HPDE6-E6E7 (cell line): Measurements from ENCODE around the gene R3HCC1L.
"Not testable (repeated sequence)": the region's sequence is repeated elsewhere in the genome, so short reads cannot be mapped to it uniquely, and the experiment has no call there.

Experiments used
- DNase-seq: peaks from one replicate; pipeline ENCODE4 v3.0.0; 2011; ENCODE audit warnings: missing footprints; ENCODE audit errors: extremely low spot score

Gene R3HCC1L

DNA sequence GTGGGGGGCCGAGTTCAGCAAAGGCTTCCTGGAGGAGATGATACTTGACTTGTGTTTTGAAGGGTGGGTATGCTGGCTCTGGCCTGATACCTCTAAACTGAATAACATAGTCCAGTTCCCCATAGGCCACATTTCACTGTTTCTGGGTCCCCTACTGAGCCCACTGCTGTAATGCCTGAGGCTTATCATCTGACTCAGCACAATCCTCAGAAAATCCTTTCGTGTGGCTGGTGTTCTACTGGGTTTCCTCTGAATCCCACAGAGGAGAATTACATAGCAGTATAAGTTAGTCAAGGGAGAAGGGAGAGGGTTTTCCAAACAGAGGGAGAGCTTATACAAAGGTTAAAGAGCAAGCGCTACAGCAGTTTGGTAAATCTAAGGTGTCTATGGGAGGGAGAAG is 2.8 kb upstream of the R3HCC1L start:
- DNase-seq = no peak

DNA sequence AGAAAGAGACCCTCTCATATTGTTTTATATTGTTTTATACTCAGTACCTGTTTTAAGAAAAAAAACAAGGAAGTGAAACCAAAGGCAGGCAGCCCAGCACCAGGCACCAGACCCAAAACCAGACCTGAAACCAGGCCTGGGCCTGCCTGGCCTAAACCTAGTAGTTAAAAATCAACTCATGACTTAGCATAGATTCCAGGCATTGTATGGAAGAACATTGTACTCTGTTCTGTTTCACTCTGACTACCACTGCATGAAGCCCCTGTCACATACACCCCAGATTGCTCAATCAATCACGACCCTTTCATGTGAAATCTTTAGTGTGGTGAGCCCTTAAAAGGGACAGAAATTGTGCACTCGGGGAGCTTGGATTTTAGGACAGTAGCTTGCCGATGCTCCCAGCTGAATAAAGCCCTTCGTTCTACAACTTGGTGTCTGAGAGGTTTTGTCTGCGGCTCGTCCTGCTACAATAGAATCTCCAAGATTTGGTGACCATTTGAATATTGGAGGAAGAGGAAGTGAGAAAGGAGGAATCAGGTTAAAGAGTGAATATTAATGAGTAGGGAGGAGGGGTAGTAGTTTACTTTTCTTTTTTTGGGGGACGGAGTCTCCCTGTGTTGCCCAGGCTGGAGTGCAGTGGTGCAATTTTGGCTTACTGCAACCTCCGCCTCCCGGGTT is 1.2 kb upstream of the R3HCC1L start:
- DNase-seq = not testable (repeated sequence)

DNA sequence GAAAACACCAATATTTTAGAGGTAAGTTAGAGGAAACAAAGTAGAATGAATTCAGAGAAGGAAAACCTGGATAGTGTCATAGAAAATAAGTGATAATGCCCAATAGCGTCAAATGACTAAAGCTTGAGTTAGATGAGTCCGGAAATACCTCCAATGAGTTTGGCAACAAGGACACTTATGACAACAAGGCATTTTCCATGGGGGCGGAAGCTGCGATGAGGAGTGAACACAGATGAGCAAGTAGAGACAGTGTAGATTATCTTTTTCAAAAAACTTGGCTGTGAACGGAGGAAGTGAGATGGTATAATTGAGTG is 383 bp upstream of the R3HCC1L start:
- no peak for DNase-seq

DNA sequence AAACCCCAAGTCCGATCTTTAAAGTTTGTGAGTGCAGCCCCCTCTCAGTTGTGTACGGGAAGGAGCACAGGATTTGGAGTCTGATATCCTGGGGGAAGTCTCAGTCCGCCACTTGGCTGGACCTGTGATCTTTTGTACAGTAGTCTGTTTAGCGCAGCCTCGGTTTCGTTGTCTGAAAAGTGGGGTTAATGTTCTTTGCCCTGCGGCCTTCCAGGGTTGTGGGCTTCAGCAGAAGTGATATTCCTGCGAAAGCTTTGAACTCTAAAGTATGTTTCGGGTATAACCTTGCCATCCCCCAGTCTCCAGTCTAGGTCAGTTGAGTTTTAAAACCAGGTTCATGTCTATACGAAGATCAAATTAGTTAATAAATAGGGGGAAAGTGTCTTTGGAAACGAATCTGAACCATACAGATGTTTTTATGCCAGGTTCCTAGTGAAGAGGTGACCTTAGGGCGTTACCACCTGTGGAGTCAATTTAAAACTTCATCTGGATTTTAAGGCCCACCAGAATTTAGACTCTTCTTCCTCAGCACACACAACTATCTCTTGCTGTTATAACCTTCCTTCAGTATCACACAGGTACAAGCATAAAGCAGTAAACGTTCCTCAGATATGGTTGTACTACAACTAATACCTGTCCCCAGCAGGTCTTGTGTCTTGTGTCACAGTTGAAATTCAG is 904 bp downstream of the R3HCC1L start:
- DNase-seq = no peak

DNA sequence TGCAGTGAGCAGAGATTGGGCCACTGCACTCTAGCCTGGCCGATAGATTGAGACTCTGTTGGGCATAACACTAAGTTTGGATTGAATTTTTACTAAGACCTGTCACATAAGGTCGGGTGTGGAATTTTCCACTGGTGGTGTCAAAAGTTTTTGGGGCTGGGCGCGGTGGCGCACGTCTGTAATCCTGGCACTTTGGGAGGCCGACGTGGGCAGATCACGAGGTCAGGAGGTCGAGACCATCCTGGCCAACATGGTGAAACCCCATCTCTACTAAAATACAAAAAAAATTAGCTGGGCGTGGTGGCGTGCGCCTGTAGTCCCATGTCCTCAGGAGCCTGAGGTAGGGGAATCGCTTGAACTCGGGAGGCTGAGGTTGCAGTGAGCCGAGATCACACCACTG is 2.3 kb downstream of the R3HCC1L start:
- DNase-seq = not testable (repeated sequence)

DNA sequence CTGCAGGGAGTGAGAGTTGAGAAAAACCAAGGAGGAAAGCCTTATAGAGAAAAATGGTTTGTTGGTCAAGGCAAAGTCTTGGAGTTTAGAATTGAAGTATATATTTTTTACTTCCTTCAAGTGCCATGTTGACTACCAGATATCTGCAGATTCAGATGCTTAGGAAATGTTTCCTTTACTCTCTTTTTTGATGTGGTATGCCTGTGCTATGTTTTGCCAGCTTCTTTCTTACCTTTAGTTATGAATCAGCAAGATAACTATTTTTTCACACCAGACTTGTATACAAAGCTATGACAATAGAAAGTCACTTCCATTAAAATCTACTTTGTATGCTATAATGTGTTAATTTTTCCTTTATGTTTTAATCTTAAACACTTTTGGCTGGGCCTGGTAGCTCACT is 3.6 kb downstream of the R3HCC1L start:
- no peak for DNase-seq

DNA sequence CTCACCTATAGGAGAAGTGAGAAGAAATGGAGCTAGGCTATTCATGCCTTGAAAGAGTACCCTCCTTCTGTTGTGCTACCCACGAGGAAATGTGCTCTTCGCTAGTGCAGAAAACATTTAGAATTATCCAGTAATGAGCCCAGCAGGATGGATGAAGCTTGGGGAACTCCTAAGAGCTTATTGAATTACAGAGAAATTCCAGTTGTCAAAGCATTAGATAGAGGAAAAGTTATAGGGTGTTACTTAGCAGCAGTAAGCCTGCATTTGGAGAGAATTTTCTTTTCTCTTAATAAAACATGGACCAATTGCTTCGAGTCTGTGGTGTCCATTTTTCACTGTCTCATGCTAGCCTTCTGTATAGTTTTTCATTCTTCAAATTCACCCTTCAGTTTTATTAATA is 5.0 kb downstream of the R3HCC1L start:
- no peak for DNase-seq

DNA sequence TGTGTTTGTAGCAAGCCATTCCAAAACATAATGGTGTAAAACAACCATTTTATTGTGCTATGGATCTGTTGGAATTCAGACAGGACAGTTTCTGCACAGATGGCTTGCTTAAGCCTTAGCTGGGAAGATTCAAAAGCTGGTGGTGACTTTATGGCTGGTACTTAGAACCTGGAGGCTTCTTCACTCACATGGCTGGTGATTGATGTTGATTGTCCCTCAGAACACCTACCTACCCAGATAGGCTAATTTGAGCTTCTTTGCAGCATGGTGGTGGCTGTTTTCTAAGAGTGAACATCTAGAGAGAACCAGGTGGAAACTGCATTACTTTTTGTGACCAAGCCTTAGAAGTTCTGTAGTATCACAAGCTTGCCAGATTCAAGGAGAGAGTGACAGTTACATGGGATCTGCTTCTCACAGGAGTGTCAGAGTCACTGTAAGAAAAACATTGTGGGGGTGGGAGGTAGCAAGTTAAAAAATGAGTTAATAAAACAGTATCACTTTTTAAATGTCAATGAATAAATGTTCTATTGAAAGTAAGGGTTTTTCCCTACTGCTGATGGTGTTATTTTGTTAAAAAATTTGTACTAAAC is 7.1 kb downstream of the R3HCC1L start:
- no peak for DNase-seq

DNA sequence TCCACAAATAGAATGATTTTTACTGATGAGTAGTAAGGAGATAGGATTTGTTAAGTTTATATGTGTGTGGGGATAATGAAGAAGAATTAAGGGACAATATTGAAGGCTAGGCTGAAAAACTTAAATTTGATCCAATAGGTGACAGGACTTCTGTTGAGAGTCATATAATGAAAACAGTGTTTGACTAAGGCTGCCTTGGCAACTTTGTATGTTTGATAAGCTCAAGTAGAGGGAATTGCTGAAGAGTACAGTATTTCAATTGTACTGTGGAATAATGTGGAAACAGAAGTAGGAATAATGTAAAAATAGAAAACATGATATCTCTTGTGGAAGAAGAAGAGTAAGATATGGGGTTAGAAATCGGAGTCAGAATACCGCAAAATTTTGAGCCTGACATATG is 10.5 kb downstream of the R3HCC1L start:
- no peak for DNase-seq

DNA sequence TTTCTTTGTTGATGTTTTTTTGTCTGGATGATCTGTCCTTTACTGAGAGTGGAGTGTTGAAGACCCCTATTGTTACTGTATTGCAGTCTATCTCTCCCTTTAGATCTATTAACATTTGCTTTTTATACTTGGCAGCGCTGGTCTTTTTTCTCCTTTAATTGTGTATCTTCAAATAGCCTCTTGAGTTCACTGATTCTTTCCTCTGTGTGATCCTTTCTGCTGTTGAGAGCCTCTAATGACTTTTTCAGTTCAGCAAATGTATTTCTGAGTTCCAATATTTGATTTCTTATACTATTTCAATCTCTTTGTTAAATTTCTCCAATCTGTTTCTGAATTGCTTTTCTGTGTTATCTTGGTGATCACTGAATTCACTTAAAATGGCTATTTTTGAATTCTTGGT is 15.4 kb downstream of the R3HCC1L start:
- DNase-seq = no peak

DNA sequence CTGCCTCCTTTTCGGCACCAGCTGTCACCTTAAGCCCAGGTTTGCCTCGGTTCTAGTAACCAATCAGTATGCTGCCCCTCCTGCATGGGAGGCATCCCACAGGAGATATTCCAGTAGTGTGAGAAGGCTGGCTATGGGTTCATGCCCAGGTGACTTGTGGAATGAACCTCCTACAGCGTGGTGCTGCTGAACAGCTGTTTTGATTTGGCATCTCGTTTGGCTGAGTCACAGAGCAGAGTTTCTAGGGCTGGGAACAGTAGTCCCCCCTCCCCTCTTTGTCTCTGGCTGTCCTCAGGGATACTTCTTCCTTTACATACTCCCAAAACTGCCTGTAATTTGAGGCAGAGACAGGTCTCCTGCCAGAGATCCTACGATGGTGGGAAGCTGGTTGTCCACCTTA is 16.1 kb downstream of the R3HCC1L start:
- no peak for DNase-seq

DNA sequence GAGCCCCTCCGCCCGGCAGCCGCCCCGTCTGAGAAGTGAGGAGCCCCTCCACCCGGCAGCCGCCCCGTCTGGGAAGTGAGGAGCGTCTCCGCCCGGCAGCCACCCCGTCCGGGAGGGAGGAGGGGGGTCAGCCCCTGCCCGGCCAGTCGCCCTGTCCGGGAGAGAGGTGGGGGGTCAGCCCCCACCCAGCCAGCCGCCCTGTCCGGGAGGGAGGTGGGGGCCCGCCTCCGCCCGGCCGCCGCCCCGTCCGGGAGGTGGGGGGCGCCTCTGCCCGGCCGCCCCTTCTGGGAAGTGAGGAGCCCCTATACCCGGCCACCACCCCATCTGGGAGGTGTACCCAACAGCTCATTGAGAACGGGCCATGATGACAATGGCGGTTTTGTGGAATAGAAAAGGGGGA is 18.3 kb downstream of the R3HCC1L start:
- not testable (repeated sequence) for DNase-seq

DNA sequence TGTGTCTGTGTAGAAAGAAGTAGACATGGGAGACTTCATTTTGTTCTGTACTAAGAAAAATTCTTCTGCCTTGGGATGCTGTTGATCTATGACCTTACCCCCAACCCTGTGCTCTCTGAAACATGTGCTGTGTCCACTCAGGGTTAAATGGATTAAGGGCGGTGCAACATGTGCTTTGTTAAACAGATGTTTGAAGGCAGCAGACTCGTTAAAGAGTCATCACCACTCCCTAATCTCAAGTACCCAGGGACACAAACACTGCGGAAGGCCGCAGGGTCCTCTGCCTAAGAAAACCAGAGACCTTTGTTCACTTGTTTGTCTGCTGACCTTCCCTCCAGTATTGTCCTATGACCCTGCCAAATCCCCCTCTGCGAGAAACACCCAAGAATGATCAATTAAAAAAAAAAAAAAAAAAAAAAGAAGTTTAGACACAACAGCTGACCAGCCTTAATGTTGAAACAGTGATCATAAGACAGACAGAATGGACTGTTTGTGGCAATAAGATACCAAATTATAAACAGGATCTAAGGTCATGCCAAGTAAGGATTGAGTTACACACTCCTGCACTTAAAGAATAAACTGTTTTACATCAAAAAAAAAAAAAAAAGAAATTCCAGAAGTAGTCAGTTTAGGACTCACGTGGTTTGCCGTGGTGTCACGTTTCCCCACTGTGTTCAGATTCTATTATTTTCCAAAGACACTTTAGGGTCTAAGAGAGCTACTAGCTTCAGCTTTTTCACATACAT is 18.9 kb downstream of the R3HCC1L start:
- not testable (repeated sequence) for DNase-seq

DNA sequence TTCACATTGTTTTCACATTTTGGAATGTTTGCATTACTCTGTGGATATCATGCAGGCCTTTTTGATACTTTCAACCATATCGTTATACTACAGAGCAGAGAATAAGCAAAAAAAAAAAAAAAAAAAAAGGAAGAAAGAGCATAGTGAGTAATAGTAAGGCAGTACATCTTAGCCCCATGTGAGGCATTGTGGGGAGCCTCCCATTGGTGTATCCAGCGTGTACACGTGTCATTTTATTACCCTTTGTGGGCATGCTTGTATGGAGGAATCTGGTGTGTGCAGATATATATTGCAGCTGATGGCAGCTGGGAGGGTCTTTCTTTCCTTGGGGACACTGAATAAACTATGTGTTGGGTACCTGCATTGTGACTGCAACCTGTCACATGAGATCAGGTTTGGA is 19.6 kb downstream of the R3HCC1L start:
- DNase-seq = no peak

DNA sequence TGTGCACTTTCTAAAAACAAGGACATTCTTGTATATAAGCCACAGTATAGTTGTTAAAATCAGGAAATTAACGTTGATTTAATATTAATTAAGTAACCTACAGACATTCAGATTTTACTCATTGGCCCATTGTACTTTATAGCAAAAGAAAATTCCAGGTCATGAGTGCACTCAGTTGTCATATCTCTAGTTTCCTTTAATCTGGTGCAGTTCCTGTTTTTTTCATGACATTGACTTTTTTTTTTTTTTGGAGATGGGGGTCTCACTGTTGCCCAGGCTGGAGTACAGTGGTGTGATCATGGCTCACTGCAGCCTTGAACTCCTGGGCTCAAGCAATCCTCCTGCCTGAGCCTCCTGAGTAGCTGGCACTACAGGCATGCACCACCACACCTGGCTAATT is 24.1 kb downstream of the R3HCC1L start:
- no peak for DNase-seq

DNA sequence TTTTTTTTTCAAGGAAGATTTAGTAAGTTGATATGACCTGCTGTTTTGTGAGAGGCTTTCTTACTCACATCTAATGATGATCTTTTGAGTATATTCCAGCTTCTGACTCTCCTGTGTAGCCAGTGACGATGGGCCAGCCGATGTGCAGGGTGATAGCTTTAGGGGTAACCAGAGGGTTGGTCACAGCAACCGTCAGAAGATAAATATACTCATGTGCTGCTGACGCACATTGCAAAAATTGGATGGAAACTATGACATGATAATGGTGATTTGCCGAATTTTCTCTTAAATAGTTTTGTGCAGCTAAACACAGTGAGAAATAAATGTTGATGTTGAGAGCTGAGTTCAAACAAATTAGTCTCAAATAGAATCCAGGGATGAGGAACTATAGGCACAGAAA is 29.5 kb downstream of the R3HCC1L start:
- no peak for DNase-seq

DNA sequence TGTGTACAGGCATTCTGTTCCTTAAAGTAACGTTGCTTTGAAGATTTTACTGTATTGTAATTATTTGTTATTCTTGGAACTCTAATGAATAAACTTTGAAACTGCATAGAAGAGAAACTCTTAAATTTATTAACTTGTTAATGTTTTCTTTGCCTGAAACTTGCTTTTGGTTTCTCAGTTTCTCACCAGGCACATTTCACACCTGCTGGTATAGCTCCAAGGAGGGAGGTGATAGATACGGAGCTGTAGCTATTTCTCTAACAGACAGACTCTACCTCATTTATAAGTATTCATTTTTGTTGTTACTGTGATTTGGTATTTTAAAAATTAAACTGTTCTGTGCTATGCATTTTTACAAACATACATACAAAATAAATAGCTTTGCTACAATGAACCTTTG is 32.7 kb downstream of the R3HCC1L start:
- no peak for DNase-seq

DNA sequence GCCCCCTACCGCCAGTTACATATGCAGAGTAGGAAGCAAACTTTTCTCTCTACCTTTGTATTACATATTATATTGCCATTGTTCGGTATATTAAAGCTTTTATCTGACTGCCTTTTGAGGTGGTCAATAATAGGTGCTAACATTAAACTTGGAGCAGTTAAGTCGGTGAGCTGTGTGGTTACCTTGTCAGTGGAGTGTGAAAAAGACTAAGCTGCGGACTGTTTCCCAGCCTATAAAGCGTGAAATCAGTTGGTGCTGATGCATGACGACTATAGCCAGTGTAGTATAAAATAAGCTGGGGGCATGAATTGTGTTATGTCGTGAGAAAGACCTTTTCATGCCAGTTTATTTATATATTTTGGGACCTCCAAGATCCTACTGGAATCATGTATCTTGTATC is 33.7 kb downstream of the R3HCC1L start:
- DNase-seq = no peak

DNA sequence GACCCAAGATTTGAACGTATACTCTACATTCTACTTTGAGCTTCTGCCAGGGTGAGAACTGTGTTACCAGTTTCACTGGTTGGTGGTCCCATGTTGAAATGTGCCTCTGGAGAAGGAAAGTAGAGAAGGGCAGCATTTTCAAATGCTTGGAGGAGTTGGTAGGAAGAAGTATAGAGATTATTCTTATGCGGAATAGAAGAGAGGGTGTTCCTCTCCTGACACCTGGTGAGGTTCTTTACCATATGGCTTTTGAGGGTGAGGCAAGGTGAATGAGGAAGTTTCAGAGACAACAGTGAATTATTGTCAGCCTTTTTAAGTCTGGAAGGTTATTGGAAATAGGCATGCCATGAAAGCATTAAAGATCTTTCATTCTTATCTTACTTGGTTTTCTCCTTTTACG is 34.3 kb downstream of the R3HCC1L start:
- DNase-seq = no peak

DNA sequence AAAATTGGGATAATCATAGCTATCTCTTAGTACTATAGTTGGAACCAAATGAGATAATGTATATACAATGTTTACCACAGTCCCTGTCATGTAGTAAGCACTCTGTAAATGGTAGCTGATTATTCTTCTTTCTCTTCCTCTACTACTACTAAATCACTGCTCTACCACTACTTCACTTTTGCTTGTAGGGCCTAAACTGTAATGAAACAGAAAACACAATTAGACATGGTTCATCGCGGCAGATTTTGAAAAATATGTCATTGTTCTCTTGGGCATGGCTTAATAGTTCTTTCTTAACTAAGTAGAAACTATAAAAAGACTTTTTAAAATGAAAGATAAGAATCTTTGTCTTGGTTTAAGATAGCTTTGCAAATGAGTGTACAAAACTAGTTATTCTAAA is 34.9 kb downstream of the R3HCC1L start:
- no peak for DNase-seq

DNA sequence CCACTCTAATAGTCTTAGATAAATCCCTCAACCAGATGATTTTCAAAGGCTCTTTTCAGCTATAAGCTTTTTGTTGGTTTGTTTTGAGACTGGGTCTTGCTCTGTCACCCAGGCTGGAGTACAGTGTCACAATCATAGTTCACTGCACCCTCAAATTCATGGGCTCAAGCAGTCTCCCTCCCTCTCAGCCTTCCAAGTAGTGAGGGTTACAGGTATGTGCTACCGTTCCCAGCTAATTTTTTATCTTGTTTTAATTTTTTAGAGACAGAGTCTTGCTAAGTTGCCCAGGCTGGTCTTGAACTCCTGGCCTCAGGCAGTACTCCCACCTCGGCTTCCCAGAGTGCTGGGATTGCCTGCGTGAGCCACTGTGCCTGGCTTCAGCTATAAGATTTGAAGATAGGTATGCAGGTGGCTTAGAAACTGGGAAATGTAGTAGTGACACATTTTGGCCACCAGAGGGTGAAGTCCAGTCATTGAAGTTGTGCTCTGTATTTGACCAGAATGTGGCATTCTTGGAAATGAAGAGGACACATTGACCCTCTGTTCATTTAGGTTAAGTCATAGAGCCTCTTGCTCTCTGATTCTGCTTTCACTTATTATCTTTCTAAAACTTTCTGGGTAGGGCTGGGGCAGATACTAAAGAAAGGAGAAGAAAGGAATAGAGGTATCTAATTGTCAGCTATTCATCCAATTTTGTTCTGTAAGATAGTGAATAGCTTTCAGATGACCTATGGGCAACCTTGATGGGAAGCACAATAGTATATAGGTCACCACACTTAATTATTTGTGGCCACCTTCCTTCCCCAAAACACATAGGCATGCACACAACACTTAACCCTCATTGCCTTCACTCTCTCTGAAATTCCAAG is 36.0 kb downstream of the R3HCC1L start:
- peak; percentile 21 for DNase-seq

DNA sequence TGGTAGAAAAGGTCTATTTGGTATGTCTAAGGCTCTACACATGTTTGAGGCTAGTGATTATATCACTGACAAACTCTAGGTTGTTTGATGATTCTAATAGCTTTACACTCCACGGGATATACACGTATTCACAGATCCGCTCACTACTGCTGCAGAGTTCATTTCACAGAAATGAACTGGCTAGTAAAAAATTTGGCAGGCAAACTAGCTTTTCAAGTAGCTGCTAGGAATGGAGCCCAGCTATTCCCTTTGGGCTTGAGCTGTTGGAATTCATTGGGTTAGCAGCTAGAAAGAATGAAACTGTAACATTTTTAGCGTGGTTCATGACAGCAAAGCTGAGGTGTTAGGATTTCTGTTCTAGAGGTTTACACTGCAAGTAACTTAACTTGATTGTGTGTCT is 37.6 kb downstream of the R3HCC1L start:
- no peak for DNase-seq
